Measurements from ENCODE around the gene SLC30A7. TPM values are rescaled to one million over a fixed set of nuclear protein-coding genes. Genes with fewer than 3 reads are reported as not detected.

Gene SLC30A7
- total and polyA plus RNA-seq, 3 donors from 2014 or later: 7.1 to 14.7 (median 14.1) TPM

DNA sequence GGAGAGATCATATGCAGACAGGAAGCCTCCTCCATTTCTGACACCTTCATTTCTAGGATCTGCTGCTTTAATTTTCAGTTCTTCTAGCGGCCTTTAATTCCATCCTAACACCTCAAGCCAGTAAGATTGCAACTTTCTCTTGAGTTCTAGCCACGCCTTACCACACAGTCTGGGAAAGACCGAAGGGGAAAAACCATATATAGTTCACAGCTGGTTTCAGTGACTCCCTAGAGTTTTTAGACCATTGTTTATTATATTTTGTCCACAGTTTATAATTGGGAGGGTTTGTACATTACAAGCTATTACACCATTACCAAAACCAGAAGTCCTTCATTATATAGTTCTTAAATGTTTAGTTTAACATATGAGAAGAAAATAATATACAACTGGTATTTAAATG, 92.2 kb downstream of the SLC30A7 start:
- Histone ChIP-seq H3K4me1 (no peaks in the 10 kb centered on the region), H3K27me3 (no peaks in the 10 kb centered on the region), H3K4me3 (no peak overlapping the region), H3K36me3 (ENCODE audit: low read depth, missing control alignments) (no peaks in the 10 kb centered on the region), H3K9me3 (no peaks in the 10 kb centered on the region), H3K27ac (no peak overlapping the region)
- no peak for TF ChIP-seq POLR2A (IDR thresholded peaks at IDR 0.05)
- TF ChIP-seq, protein P1, sequence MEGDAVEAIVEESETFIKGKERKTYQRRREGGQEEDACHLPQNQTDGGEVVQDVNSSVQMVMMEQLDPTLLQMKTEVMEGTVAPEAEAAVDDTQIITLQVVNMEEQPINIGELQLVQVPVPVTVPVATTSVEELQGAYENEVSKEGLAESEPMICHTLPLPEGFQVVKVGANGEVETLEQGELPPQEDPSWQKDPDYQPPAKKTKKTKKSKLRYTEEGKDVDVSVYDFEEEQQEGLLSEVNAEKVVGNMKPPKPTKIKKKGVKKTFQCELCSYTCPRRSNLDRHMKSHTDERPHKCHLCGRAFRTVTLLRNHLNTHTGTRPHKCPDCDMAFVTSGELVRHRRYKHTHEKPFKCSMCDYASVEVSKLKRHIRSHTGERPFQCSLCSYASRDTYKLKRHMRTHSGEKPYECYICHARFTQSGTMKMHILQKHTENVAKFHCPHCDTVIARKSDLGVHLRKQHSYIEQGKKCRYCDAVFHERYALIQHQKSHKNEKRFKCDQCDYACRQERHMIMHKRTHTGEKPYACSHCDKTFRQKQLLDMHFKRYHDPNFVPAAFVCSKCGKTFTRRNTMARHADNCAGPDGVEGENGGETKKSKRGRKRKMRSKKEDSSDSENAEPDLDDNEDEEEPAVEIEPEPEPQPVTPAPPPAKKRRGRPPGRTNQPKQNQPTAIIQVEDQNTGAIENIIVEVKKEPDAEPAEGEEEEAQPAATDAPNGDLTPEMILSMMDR (IDR thresholded peaks at IDR 0.05): no peak
- intact Hi-C loops (cut with DNase I; ENCODE audit: low total_unique reads): no loop called here
- 89 to 96% methylated on average over 3 of the region's 3 CpGs for WGBS, 2 donors
- no peak for DNase-seq

DNA sequence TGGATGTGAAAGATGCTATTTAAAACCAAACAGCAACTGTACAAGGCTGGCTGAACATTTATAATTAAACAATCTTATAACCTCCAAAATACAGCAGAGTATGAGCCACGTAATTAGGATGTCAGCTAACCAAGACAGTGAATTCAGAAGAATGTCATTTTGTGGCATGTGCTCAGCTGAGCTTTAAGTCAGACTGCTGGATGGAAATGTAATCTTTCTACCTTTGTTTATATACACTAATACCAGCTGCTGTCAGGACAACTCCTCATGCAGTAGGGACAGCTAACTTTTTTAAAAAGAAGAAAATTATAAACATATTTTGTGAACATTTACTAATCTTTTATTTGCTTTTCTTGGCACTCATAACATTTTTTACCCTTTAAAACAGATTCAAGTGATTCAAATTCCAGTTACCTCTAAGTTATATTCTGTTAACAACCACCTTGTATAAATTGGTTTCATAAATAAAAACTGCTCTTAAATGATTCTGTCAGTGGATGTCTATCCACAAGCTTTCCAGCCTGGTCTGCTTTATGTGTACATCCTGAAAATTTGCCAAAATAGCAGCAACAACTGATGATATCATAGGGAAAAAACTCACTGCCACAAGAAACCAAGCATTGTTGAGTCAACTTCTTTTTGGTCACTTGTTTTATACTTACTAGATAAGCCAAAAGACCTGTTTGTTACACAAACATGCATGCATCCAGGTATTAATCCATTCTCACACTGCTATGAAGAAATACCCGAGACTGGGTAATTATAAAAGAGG, 93.6 kb downstream of the SLC30A7 start:
- Histone ChIP-seq H3K27ac (no peak overlapping the region), H3K4me1 (no peaks in the 10 kb centered on the region), H3K4me3 (no peak overlapping the region), H3K27me3 (no peaks in the 10 kb centered on the region), H3K36me3 (ENCODE audit: low read depth, missing control alignments) (no peaks in the 10 kb centered on the region), H3K9me3 (no peaks in the 10 kb centered on the region)
- no peak for DNase-seq
- intact Hi-C loops (cut with DNase I; ENCODE audit: low total_unique reads): no loop called here
- 66 to 69% methylated on average over 2 of the region's 2 CpGs for WGBS, 2 donors
- TF ChIP-seq, protein P1 (IDR thresholded peaks at IDR 0.05): no peak
- no peak for TF ChIP-seq POLR2A (IDR thresholded peaks at IDR 0.05)

DNA sequence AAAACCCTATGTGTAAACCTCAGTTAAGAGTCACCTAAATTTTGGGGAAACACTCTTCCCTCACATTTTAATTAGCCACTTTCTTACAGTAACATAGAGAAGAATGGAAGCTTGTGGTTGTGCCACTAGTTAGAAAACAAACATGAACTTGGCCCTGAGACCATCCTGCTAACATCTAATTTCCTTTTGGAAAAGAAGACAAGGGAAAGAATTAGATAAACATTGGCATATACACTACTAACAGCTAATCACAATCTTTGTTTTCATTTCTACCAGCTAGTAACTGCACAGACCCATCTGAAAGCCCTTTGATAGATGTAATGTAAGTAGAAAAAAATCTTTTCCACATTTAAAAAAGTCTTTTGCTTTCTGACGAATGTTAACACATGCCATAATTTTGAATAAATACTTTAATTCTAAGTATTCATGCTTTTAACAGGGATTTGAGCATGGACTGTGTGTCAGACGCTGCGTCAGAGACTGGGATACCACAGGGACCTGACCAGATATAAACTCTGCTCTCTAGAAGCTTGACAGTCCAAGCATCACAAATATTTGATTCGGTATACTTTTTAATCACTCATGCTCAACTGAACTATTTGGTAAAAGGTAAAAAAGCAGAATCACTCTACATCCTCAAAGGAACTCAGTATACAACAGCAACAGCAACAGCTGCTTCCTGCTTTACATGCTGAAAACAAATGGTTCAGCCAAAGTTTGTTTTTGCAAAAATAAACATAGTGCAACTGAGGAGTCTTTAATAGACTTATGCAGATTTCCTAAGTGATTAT, 99.5 kb downstream of the SLC30A7 start:
- DNase-seq: no peak
- H3K27me3 ChIP-seq: no peaks in the 10 kb centered on the region
- H3K4me1 ChIP-seq: no peaks in the 10 kb centered on the region
- TF ChIP-seq, protein P1 (IDR thresholded peaks at IDR 0.05): no peak
- TF ChIP-seq POLR2A (IDR thresholded peaks at IDR 0.05): no peak
- intact Hi-C loops (cut with DNase I; ENCODE audit: low total_unique reads): no loop called here
- H3K36me3 ChIP-seq (ENCODE audit: low read depth, missing control alignments): no peaks in the 10 kb centered on the region
- H3K4me3 ChIP-seq: no peak overlapping the region
- WGBS, 2 donors: 56 to 57% methylated on average over 4 of the region's 4 CpGs
- H3K27ac ChIP-seq: no peak overlapping the region
- H3K9me3 ChIP-seq: no peaks in the 10 kb centered on the region

DNA sequence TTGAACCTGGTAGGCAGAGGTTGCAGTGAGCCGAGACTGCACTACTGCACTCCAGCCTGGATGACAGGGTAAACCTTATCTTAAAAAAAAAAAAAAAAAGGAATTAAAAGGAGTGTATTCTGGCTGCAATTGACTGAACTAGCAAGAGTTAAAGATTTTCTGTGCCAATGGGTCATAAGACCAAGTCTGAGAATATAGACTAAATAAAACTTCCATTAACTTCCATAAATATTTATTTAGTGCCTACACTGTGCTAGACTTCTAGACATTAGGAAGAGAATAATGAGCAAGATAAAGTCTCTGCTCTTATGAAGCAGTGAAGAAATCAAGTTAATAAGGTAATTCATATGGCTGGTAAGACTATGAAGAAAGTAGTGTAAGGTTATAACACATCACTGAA, 102.5 kb downstream of the SLC30A7 start:
- Histone ChIP-seq H3K4me3 (no peak overlapping the region), H3K9me3 (no peaks in the 10 kb centered on the region), H3K4me1 (no peaks in the 10 kb centered on the region), H3K27ac (no peak overlapping the region), H3K36me3 (ENCODE audit: low read depth, missing control alignments) (no peaks in the 10 kb centered on the region), H3K27me3 (no peaks in the 10 kb centered on the region)
- DNase-seq: no peak
- WGBS, 2 donors: 100% methylated on average over 1 of the region's 1 CpG
- intact Hi-C loops (cut with DNase I; ENCODE audit: low total_unique reads): no loop called here
- TF ChIP-seq POLR2A (IDR thresholded peaks at IDR 0.05): no peak
- TF ChIP-seq, protein P1 (IDR thresholded peaks at IDR 0.05): no peak

Data from testis (tissue), 3 donors.